Stimulated activated CD4-positive, alpha-beta T cell treated with anti-CD3 and anti-CD28 coated beads, Interleukin-4, amount 100 ng/mL, for 48 hours (primary cell): ENCODE data around the gene PNPLA7.

Source experiments
- DNase-seq, 2 donors: peaks; one replicate each; pipeline ENCODE4 v3.0.0-alpha.2; 2020; ENCODE audit warnings: low read depth in 2 of 2

PNPLA7 gene

DNA sequence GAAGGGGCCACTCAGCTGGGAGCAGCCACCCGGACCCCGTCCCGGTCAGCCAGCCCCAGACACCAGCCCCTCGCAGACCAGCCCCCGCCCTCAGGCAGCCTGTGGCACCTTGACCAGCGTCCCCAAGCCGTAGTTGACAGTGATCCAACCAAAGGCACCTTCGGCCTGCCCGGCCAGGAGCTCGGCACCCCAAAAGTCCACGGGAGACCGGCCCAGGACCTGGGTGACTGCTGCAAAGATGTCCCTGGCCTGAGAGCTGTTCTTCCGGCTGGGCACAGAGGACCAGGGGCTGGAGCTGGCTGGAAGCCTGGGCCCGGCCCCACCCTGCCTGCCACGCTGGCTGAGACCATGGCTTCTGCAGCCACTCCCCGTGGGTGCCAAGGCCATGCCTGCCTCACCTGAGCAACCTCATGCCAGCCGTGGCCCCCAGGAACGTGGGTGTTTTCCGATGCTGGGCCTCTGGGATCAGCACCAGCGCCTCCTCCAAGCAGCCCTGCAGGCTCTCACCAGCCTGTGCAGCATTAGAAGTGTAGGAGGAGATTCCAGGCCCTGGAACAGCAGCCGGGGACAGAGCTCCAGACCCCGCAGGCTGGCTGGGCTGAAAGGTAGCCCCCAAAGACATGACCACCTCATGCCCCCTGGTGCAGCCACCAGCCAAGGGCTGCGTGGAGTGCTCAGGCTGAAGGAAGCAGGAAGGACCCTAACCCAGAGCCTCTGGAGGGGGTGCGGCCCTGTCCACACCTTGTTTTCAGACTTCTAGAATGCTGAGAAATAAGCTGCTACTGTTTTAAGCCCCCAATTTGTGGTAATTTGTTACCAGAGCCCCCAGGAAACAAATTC lies 113.2 kb downstream of the PNPLA7 start:
- no peak for DNase-seq

DNA sequence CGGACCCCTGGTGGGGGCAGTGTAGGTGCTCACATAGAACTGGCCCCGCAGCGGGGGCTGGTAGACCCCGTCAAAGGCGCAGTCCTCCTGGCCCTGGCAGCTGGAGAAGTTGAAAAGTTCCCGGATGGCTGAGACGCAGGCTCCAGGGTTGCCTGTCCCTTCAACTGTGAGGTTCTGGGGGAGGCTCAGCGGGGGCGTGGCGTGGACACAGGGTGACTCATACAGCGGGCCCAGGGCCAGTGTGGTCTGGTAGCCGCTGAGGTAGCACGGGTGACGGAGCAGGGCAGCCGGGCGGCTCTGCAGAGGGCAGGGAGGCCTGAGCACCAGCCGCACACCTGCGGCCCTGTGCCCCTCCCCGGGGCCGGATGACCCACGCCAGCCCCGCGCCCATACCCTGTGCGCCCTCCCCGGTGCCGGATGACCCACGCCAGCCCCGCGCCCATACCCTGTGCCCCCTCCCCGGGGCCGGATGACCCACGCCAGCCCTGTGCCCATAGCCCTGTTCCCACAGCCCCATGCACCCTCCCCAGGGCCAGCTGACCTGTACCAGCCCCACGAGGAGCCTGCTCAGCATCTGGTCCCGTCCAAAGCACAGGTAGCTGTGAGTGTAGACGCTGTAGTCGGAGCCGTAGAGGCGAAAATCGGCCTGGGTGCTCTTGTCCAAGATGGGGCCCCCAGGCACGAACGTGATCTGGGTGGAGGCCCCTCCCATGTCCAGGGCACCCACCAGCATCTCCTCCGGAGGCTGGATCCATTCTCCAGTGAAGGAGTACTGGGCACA lies 114.0 kb downstream of the PNPLA7 start:
- DNase-seq, result no peak

DNA sequence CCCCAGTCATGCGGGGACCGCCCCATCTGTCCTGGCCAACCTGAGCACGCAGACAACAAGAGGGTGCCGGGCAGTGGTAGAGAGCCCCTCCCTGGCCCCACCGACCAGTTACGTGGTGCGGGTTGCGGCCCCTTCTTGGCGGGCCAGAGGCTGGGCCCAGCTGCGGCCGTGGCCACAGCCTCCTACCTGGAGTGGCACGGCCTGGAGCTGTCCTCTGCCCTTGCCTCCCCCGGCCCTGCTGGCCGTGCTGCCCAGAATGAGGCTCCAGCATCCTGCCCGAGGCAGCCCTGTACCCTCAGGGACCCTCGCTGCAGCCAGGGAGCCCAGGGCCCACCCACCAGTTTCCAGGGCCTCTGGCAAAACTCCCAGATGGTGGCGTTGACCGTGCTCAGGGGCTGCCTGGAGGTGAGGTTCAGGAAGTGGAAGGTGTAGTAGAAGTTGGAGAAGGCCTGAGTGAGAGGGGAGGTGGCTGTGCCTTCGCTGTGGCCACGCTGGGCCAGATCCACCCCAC lies 114.8 kb downstream of the PNPLA7 start:
- DNase-seq, result no peak

DNA sequence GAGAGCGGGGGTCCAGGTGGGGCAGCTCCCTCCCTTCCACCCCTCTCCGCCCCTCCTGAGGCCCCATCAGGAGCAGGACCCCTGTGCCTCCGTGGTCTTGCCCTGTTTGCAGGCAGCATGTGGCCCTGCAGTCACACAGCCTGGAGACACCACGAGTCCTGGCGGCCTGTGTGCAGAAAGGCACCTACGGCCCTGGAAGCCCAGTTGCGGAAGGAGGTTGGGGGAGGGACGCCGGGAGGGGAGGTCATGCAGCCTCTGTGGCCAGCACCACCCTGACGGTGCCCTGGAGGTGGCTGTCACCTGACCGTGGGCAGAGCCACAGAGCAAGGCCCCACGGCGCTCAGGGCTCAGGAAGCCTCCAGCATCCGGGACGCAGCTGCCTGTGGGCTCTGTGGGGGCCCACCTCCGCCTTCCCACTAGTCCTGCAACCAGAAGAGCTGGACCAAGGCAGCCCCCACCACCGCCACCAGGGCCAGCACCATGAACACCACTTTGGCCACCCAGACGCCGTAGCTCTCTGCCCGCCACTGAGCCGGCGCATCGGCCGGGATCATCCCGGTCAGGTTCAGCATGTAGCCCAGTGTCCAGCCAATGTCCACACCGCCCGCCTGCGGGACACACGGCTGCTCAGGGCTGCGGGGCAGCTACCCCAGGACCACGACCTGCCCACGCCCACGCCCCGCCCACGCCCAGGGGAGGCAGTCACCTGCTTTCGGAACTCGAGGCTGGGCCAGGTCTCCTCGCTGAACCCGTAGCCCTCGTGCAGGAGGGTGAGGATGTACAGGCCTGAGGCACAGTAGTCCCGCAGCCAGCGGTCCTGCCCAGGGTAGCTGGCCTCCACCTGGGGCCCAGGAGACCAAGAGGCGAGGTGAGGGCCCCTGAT lies 115.5 kb downstream of the PNPLA7 start:
- DNase-seq, result no peak

DNA sequence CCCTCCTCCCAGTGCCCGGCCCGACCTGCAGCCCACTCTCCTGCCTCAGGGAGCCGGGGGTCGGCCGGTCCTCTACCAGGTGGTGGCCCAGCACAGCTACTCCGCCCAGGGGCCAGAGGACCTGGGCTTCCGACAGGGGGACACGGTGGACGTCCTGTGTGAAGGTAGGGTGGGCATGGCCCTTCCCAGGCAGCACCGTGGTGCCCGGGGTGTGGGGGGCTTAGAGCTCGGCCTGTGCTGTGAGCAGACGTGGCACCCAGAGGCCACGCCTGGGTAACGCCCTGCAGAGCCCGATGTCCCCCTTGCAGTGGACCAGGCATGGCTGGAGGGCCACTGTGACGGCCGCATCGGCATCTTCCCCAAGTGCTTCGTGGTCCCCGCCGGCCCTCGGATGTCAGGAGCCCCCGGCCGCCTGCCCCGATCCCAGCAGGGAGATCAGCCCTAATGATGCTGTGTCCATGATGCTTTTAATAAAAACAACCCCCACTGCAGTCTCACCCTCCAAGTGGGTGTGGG lies 116.2 kb downstream of the PNPLA7 start:
- no peak for DNase-seq

DNA sequence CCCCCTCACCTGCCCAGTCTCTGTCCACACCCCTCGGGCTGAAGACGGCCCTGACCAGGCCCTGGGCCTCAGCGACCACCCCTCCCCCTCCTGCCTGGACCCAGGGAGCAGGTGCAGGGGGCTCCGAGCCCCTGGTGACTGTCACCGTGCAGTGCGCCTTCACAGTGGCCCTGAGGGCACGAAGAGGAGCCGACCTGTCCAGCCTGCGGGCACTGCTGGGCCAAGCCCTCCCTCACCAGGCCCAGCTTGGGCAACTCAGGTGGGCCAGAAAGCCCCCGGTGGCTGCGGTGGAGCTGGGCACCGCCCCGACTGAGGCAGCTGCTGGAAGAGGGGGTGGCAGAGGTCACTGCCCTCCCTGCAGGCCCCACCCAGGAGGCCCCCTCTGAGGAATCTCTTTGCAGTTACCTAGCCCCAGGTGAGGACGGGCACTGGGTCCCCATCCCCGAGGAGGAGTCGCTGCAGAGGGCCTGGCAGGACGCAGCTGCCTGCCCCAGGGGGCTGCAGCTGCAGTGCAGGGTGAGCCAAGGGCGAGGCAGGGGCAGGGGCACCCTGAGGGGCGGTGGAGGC lies 116.8 kb downstream of the PNPLA7 start:
- DNase-seq, result no peak

DNA sequence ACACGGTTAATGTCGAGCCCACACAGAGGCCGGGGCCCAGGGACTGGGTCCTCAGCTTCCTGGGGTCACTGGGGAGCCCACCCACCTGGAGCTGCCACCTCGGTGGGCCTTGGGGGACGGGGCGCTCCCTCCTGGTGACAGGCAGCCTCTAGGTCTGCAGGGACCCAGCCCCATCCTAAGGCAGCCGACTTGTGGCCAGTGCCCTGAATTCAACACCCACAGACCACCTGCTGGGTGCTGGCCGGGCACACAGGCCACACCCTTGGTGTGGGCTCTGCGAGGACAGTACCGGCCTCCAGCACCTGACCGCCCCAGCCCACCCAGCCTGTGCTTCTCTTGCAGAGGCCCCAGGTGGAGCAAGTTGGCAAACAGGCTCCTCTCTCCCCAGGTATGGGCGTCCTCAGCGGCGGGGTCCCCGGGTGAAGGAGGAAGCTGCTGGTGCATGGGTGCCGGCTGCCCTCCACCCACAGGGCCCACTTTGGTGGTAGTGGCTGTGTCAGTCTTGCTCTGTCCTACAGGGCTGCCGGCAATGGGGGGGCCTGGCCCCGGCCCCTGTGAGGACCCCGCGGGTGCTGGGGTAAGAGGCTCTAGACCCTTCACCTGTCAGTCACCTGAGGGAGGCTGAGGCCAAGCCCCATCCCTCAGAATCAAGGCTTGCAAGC lies 117.4 kb downstream of the PNPLA7 start:
- no peak for DNase-seq

DNA sequence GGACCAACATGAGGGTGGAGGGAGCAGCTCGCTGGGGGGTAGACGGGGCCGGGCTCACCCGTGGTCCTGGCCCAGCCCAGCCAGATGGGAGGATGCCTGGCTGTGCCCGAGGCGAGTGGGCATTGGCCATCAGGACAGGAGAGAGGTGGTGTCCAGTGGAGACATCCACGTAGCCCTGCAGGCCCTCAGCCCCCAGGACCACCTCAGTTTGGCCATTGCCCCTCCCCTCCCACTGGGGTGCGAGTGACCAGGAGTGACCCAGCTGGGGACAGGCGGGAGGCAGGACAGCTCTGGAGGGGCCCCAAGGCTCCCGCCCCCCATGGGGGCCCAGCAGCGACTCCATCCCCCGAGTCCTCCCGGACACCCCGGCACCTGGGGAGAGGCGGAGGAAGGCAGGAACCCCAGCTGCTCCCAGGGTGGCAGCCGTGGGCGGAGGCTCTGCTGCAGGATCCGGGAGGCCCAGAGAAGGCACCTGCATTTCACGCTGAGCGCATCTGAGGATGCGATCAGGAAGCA lies 118.7 kb downstream of the PNPLA7 start:
- no peak for DNase-seq

DNA sequence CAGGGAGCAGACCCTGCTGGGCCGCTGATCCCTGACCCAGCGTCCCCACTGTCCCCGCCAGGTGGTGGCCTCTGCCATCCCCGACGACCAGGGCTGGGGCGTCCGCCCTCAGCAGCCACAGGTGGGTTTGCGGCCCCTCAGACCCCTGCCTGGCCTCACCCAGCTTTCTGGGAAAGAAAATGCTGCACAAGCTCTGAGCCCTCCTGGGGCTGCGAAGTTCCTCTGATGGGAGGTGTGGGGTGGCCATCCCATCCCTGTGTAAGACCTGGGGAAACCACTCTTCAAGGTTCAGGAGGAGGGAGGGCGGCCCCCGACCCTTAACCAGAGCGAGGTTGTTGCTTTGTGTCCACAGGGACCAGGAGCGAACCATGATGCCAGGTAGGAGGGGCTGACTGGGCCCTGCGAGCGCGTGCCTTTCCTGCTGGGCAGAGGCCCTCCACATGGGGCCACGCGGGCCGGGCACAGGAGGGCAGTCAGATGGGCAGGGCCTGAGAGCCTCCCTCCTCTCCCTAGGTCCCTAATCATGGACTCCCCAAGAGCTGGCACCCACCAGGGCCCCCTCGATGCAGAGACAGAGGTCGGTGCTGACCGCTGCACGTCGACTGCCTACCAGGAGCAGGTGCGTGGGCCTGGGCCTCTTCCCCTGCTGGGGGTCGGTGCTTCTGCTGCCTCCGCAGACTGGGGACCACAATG lies 119.3 kb downstream of the PNPLA7 start:
- DNase-seq, result no peak

DNA sequence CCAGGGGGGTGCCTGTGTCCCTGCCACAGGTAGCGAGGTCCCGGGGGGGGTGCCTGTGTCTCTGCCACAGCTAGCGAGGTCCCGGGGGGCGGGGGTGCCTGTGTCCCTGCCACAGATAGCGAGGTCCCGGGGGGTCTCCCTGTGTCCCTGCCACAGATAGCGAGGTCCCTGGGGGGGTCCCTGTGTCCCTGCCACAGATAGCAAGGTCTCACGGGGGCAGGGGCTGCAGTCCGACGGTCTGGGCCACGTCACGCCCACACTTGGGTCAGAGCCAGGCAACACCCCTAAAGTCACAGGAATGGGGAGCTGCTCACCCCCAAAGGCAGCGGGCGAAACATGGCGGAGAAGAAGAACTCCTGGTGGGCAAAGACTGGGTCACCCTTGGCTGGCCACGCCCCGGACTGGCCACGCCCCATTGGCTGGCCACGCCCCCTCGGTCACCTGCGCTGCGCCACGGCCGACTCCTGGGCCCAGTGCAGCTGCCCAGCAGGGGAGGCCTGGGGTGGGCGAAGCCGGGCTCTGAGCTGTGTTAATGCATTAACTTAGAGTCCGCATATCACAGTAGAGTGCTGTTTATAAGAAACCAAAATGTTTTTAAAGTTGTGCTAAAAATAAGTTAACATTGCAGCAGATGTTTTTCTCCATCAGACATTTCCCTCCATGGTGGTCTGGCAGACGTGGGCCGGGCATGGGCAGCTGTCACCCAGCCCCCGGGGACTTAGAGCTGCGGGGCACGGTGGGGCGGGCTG lies 120.1 kb downstream of the PNPLA7 start:
- no peak for DNase-seq

DNA sequence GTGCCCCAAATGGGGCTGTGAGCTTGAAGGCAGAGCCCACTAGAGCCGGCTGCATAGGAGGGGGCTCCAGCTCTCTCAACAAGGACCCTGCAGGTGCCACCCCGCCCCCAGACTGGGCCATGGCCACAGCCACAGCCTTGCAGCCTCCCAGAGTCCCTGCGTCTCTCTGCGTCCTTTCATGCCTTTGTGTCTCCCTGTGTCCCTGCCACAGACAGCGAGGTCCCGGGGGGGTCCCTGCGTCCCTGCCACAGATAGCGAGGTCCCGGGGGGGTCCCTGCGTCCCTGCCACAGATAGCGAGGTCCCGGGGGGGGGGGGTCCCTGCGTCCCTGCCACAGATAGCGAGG lies 120.7 kb downstream of the PNPLA7 start:
- no peak for DNase-seq

DNA sequence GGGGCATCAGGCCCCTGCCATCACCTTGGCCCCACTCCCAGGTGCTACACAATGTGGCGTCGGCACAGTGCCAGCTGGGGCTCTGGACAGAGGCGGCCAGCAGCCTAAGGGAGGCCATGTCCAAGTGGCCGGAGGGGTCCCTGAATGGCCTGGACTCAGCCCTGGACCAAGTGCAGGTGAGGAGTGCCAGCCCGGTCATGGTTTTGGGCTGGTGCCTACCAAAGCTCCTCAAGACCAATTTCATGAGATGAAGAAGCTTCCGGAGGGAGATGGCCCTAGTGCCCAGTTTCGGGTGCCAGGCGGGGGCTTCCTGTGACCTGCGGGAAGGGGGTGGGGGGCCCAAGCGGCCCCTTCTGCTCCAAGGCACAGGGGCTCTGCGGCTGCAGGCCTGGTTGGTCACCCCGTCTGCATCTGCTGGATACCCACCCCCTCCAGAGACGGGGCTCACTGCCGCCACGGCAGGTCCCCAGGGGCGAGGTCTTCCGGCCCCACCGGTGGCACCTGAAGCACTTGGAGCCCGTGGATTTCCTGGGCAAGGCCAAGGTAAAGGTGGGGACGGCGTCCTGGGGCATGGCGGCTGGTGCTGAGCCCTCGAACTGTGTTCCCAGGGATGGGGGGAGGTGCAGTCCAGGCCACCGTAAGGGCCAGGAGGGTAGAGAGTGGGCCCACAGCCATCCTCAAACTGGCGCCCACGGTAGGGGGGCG lies 121.2 kb downstream of the PNPLA7 start:
- no peak for DNase-seq

DNA sequence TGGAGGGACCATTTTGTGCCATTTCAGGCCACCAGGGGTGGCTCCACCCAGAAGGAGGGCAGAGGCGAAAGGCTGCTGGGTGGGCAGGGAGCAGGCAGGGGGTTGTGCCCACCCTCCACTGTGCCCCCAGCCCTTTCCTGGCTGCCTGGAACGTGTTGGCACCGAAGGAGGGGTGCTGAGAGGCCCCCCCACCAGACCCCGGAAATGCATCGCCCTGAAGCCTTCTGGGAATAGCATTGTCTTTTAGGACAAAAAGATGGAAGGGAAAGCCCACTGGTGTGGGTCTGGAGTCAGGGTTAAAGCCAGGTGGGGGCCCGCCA lies 121.9 kb downstream of the PNPLA7 start:
- no peak for DNase-seq

DNA sequence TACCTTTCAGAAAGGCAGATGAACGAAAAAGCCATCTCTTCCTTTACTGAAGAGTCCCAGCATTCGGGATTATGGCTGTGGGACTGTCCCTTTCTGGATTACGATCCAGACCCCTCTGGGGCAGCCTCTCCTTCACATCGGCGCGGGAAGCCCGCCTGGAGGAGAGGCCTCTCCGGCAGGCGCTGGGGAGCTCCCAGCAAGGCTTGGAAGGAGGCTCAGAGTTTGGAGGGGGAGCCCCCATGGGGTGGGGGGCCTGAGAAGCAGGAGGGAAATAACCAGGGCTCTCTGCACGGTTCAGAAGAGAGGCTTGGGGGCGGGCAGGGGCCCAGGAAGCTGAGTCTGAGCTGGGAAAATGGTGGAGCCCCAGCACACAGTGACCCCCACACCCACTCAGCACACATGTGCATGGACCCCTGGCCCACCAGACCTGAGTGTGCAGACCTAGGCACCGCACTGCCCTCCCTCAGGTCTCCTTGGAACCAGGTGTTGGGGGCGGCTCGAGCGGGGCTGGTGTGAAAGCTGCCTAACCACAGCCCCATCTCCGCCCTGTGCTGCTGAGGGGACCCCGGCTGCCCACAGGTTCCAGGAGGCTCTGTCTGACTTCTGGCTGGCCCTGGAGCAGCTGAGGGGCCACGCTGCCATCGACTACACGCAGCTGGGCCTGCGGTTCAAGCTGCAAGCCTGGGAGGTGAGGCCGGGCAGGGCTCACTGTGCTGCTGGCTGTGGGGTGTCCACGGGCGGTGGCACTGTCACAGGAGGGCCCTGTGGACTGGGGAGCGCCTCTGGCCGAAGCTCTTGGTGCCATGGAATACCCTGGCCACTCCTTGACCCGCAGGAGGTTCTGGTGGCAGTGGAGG lies 122.5 kb downstream of the PNPLA7 start:
- no peak for DNase-seq

DNA sequence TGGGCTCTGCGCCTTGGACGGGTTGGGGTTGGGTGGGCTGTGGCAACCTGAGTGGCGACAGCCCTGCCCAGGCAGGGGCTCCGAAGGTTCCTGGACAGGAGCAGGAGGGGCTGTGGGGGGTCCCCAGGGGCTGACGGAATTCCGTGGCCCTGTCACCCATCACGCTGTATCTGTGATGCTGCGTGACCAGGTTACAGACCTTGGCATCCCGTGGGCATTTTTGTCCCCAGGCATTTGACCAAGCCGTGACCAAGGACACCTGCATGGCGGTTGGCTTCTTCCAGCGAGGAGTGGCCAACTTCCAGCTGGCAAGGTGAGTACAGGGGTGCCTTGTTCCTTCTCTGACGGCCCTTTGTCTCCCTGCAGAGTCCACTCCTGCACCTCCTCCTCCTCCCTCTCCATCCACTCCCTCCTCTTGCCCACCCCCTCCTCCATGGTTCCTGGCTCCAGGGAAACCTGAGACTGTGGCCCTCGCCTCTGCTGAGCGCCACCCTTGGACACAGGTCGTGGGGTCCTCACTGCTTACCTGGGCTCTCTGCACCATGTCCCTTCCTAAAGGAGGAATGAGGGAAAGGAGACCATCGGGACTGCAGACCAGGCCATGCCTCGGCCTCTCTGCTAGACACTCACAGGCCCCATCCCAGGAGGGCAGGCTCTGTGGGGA lies 124.1 kb downstream of the PNPLA7 start:
- DNase-seq, result no peak

DNA sequence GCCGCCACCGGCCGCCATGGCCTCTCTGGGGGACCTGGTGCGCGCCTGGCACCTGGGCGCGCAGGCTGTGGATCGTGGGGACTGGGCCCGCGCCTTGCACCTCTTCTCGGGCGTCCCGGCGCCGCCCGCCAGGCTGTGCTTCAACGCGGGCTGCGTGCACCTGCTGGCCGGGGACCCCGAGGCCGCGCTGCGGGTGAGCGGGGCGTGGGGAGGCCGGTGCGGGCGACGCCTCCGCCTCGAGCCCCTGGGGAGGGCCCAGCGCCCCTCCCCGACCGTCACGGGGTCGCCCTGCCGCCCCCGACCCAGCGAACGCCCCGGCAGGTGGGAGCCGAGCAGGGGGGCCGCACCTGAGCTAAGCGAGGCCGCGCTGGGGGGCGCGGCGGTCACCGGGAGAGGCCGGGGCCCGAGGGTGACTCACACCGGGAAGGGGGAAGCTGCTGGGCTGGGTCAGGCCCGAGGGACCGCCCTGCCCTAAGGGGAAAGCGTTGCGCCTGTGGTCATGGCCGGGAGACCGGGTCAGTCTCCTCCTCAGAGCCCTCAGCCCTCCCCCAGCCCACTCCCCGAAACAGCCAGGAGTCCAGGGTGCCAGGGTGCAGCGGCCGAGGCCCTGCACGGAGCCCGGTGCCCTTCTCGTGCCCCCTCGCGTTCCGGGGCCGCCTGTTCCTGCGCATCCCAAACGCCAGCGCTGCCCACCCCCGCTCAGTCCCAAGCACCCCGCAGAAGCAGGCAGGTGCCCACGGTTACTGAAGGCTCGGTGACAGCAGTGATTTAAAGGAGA lies 126.5 kb downstream of the PNPLA7 start:
- DNase-seq, result no peak
